ENCODE results near the gene OR6N2. TPM values are rescaled to one million over a fixed set of nuclear protein-coding genes. Genes with fewer than 3 reads are reported as not detected.

The OR6N2 gene
- total RNA-seq, 2 donors from 2014 or later: not detected

GRCh38 chr1:158814970-158815369 is 34.0 kb upstream of the OR6N2 start:
- TF ChIP-seq CTCF (conservative IDR thresholded peaks at IDR 0.05): no peak
- H3K4me1 ChIP-seq (ENCODE audit: control insufficient read depth, insufficient read depth, low read length): no peaks in the 10 kb centered on the region
- no peak overlapping the region for H3K4me3 Mint-ChIP-seq
- no peak for DNase-seq
- H3K9me3 ChIP-seq (ENCODE audit: control insufficient read depth, low read length): peaks cover 3% of the 10 kb centered on the region
- peaks cover 3% of the 10 kb centered on the region for H3K9me3 Mint-ChIP-seq
- no peak overlapping the region for H3K9ac ChIP-seq (ENCODE audit: extremely low read depth, low read length, poor library complexity, severe bottlenecking)
- H3K36me3 Mint-ChIP-seq (ENCODE audit: low read depth): peaks cover 2% of the 10 kb centered on the region
- no peaks in the 10 kb centered on the region for H3K4me1 Mint-ChIP-seq
- no CpG with 5 or more reads among the region's 1 CpG for WGBS, 2 experiments (ENCODE audit: insufficient coverage in 1 of 2, insufficient read length in 1 of 2)
- no peak overlapping the region for H3K4me3 ChIP-seq (ENCODE audit: low read length)
- H3K27me3 Mint-ChIP-seq (ENCODE audit: insufficient read depth): no peaks in the 10 kb centered on the region
- no peak overlapping the region for H3K27ac Mint-ChIP-seq
- H3K36me3 ChIP-seq (ENCODE audit: control insufficient read depth, insufficient read depth, low read length): no peaks in the 10 kb centered on the region
- no peaks in the 10 kb centered on the region for H3K27me3 ChIP-seq (ENCODE audit: control insufficient read depth, insufficient read depth, low read length, poor library complexity, severe bottlenecking)
- no peak overlapping the region for H3K27ac ChIP-seq (ENCODE audit: low read depth, low read length)

- Mint-ChIP-seq H3K4me3 (no peak overlapping the region), H3K27ac (no peak overlapping the region), H3K36me3 (ENCODE audit: low read depth) (no peaks in the 10 kb centered on the region), H3K27me3 (ENCODE audit: insufficient read depth) (no peaks in the 10 kb centered on the region), H3K4me1 (no peaks in the 10 kb centered on the region), H3K9me3 (no peaks in the 10 kb centered on the region)
- Histone ChIP-seq H3K9ac (ENCODE audit: extremely low read depth, low read length, poor library complexity, severe bottlenecking) (no peak overlapping the region), H3K27me3 (ENCODE audit: control insufficient read depth, insufficient read depth, low read length, poor library complexity, severe bottlenecking) (no peaks in the 10 kb centered on the region), H3K9me3 (ENCODE audit: control insufficient read depth, low read length) (no peaks in the 10 kb centered on the region), H3K36me3 (ENCODE audit: control insufficient read depth, insufficient read depth, low read length) (no peaks in the 10 kb centered on the region), H3K4me3 (ENCODE audit: low read length) (no peak overlapping the region), H3K4me1 (ENCODE audit: control insufficient read depth, insufficient read depth, low read length) (no peaks in the 10 kb centered on the region), H3K27ac (ENCODE audit: low read depth, low read length) (no peak overlapping the region)
- no peak for TF ChIP-seq CTCF (conservative IDR thresholded peaks at IDR 0.05)
- no peak for DNase-seq
- WGBS, 2 experiments (ENCODE audit: insufficient coverage in 1 of 2, insufficient read length in 1 of 2): 90 to 100% methylated on average over 1 to 2 of the region's 3 CpGs
Observed at GRCh38 chr1:158813164-158813563, 32.2 kb upstream of the OR6N2 start.

GRCh38 chr1:158812336-158812735 is 31.3 kb upstream of the OR6N2 start:
- H3K9me3 ChIP-seq (ENCODE audit: control insufficient read depth, low read length): no peaks in the 10 kb centered on the region
- H3K4me3 Mint-ChIP-seq: no peak overlapping the region
- H3K4me3 ChIP-seq (ENCODE audit: low read length): no peak overlapping the region
- no peaks in the 10 kb centered on the region for H3K4me1 ChIP-seq (ENCODE audit: control insufficient read depth, insufficient read depth, low read length)
- DNase-seq: no peak
- no peak overlapping the region for H3K27ac Mint-ChIP-seq
- no peaks in the 10 kb centered on the region for H3K36me3 ChIP-seq (ENCODE audit: control insufficient read depth, insufficient read depth, low read length)
- H3K27me3 ChIP-seq (ENCODE audit: control insufficient read depth, insufficient read depth, low read length, poor library complexity, severe bottlenecking): no peaks in the 10 kb centered on the region
- WGBS, 2 experiments (ENCODE audit: insufficient coverage in 1 of 2, insufficient read length in 1 of 2): 72% methylated on average over 1 of the region's 2 CpGs; no CpG with 5 or more reads in 1 of the 2 experiments
- H3K9me3 Mint-ChIP-seq: no peaks in the 10 kb centered on the region
- H3K9ac ChIP-seq (ENCODE audit: extremely low read depth, low read length, poor library complexity, severe bottlenecking): no peak overlapping the region
- H3K27me3 Mint-ChIP-seq (ENCODE audit: insufficient read depth): no peaks in the 10 kb centered on the region
- no peaks in the 10 kb centered on the region for H3K36me3 Mint-ChIP-seq (ENCODE audit: low read depth)
- H3K4me1 Mint-ChIP-seq: no peaks in the 10 kb centered on the region
- no peak for TF ChIP-seq CTCF (conservative IDR thresholded peaks at IDR 0.05)
- H3K27ac ChIP-seq (ENCODE audit: low read depth, low read length): no peak overlapping the region
